Measurements from ENCODE around the gene GOT1.

Gene GOT1

DNA sequence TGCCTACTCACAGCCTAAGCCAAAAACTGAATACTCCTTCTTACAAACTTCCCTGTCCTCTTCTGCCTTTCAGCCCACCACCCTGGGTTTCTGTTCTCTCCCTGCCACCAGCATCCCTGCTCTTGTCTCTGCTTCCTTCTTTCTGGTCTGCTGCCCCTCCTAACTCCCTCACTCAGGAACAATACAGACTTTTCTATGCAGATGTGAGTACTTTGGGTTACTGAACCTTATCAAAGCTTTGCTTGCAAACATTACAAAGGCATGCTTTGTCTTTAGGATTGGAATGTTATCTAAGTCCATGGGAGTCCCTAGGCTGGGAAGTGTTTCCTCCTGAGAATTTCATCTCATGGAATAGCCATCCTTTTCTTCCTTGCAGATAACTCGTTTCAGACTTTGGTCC, 72.3 kb downstream of the GOT1 start:
- TF ChIP-seq, protein P1, sequence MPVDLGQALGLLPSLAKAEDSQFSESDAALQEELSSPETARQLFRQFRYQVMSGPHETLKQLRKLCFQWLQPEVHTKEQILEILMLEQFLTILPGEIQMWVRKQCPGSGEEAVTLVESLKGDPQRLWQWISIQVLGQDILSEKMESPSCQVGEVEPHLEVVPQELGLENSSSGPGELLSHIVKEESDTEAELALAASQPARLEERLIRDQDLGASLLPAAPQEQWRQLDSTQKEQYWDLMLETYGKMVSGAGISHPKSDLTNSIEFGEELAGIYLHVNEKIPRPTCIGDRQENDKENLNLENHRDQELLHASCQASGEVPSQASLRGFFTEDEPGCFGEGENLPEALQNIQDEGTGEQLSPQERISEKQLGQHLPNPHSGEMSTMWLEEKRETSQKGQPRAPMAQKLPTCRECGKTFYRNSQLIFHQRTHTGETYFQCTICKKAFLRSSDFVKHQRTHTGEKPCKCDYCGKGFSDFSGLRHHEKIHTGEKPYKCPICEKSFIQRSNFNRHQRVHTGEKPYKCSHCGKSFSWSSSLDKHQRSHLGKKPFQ (tag by site-specific recombination; IDR thresholded peaks at IDR 0.05), result no peak
- TF ChIP-seq ZNF514 (tag by site-specific recombination; IDR thresholded peaks at IDR 0.05) (no peak), ZSCAN30 (tag by site-specific recombination; IDR thresholded peaks at IDR 0.05) (no peak), ZNF530 (tag by site-specific recombination; IDR thresholded peaks at IDR 0.05; ENCODE audit: low read depth) (no peak), ZBTB21 (tag by site-specific recombination; IDR thresholded peaks at IDR 0.05) (no peak), ZNF529 (tag by site-specific recombination; IDR thresholded peaks at IDR 0.05; ENCODE audit: insufficient replicate concordance) (no peak), ZNF10 (tag by site-specific recombination; IDR thresholded peaks at IDR 0.05) (no peak), ZNF521 (tag by site-specific recombination; IDR thresholded peaks at IDR 0.05) (no peak), ZNF121 (tag by site-specific recombination; IDR thresholded peaks at IDR 0.05) (no peak), ZNF391 (tag by site-specific recombination; IDR thresholded peaks at IDR 0.05; ENCODE audit: borderline replicate concordance, low read depth) (no peak), ZNF843 (tag by site-specific recombination; IDR thresholded peaks at IDR 0.05) (no peak)
- TF ChIP-seq, protein P2, sequence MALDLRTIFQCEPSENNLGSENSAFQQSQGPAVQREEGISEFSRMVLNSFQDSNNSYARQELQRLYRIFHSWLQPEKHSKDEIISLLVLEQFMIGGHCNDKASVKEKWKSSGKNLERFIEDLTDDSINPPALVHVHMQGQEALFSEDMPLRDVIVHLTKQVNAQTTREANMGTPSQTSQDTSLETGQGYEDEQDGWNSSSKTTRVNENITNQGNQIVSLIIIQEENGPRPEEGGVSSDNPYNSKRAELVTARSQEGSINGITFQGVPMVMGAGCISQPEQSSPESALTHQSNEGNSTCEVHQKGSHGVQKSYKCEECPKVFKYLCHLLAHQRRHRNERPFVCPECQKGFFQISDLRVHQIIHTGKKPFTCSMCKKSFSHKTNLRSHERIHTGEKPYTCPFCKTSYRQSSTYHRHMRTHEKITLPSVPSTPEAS (tag by site-specific recombination; IDR thresholded peaks at IDR 0.05), result no peak
- TF ChIP-seq, protein P3, sequence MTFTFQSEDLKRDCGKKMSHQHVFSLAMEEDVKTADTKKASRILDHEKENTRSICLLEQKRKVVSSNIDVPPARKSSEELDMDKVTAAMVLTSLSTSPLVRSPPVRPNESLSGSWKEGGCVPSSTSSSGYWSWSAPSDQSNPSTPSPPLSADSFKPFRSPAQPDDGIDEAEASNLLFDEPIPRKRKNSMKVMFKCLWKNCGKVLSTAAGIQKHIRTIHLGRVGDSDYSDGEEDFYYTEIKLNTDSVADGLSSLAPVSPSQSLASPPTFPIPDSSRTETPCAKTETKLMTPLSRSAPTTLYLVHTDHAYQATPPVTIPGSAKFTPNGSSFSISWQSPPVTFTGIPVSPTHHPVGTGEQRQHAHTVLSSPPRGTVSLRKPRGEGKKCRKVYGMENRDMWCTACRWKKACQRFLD (tag by site-specific recombination; IDR thresholded peaks at IDR 0.05), result no peak
- TF ChIP-seq, protein P4, sequence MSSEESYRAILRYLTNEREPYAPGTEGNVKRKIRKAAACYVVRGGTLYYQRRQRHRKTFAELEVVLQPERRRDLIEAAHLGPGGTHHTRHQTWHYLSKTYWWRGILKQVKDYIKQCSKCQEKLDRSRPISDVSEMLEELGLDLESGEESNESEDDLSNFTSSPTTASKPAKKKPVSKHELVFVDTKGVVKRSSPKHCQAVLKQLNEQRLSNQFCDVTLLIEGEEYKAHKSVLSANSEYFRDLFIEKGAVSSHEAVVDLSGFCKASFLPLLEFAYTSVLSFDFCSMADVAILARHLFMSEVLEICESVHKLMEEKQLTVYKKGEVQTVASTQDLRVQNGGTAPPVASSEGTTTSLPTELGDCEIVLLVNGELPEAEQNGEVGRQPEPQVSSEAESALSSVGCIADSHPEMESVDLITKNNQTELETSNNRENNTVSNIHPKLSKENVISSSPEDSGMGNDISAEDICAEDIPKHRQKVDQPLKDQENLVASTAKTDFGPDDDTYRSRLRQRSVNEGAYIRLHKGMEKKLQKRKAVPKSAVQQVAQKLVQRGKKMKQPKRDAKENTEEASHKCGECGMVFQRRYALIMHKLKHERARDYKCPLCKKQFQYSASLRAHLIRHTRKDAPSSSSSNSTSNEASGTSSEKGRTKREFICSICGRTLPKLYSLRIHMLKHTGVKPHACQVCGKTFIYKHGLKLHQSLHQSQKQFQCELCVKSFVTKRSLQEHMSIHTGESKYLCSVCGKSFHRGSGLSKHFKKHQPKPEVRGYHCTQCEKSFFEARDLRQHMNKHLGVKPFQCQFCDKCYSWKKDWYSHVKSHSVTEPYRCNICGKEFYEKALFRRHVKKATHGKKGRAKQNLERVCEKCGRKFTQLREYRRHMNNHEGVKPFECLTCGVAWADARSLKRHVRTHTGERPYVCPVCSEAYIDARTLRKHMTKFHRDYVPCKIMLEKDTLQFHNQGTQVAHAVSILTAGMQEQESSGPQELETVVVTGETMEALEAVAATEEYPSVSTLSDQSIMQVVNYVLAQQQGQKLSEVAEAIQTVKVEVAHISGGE (tag by site-specific recombination; conservative IDR thresholded peaks at IDR 0.05; ENCODE audit: low read depth), result no peak
- TF ChIP-seq, protein P5, sequence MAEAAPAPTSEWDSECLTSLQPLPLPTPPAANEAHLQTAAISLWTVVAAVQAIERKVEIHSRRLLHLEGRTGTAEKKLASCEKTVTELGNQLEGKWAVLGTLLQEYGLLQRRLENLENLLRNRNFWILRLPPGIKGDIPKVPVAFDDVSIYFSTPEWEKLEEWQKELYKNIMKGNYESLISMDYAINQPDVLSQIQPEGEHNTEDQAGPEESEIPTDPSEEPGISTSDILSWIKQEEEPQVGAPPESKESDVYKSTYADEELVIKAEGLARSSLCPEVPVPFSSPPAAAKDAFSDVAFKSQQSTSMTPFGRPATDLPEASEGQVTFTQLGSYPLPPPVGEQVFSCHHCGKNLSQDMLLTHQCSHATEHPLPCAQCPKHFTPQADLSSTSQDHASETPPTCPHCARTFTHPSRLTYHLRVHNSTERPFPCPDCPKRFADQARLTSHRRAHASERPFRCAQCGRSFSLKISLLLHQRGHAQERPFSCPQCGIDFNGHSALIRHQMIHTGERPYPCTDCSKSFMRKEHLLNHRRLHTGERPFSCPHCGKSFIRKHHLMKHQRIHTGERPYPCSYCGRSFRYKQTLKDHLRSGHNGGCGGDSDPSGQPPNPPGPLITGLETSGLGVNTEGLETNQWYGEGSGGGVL (tag by site-specific recombination; IDR thresholded peaks at IDR 0.05), result no peak
- TF ChIP-seq, protein P6, sequence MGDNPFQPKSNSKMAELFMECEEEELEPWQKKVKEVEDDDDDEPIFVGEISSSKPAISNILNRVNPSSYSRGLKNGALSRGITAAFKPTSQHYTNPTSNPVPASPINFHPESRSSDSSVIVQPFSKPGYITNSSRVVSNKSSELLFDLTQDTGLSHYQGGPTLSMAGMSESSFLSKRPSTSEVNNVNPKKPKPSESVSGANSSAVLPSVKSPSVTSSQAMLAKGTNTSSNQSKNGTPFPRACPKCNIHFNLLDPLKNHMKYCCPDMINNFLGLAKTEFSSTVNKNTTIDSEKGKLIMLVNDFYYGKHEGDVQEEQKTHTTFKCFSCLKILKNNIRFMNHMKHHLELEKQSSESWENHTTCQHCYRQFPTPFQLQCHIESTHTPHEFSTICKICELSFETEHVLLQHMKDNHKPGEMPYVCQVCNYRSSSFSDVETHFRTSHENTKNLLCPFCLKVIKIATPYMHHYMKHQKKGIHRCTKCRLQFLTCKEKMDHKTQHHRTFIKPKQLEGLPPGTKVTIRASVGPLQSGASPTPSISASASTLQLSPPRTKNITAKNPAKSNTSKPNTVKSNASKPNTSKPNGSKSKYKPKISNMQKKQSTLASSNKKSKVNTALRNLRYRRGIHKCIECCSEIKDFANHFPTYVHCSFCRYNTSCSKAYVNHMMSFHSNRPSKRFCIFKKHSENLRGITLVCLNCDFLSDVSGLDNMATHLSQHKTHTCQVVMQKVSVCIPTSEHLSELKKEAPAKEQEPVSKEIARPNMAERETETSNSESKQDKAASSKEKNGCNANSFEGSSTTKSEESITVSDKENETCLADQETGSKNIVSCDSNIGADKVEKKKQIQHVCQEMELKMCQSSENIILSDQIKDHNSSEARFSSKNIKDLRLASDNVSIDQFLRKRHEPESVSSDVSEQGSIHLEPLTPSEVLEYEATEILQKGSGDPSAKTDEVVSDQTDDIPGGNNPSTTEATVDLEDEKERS (tag by site-specific recombination; IDR thresholded peaks at IDR 0.05), result no peak
- Histone ChIP-seq H3K4me1 (ENCODE audit: control insufficient read depth, insufficient read depth, low read length) (0 out of 2 replicates have a peak, but pooled peaks cover 2% of the 10 kb centered on the region), H3K9me3 (ENCODE audit: control insufficient read depth, insufficient read depth, low read depth, low read length) (no peaks in the 10 kb centered on the region), H3K27ac (ENCODE audit: extremely low read depth, low read depth, low read length) (no peak overlapping the region), H3K4me3 (ENCODE audit: low read depth, low read length) (no peak overlapping the region), H3K36me3 (ENCODE audit: control insufficient read depth in 2 of 2, insufficient read depth in 1 of 2, low read length in 2 of 2) (peaks cover 0 to 14% of the 10 kb centered on the region in 2 experiments; a peak in 2 of 3 replicates)
- POLR2A ChIA-PET, result no interaction called here
- CTCF ChIA-PET, result no interaction called here
